ENCODE results near the gene ADGRG3. TPM values are rescaled to one million over a fixed set of nuclear protein-coding genes. Genes with fewer than 3 reads are reported as not detected.

ADGRG3 gene
- total and polyA plus RNA-seq, 2 of the 8 experiments (the other 6 are each of a cell fraction or from before 2014, with no cell fraction given) = 0.28 to 0.98 TPM

- TF ChIP-seq ATF2 (IDR thresholded peaks at IDR 0.05; ENCODE audit: low read length) (no peak), CTBP2 (IDR thresholded peaks at IDR 0.05; ENCODE audit: borderline replicate concordance, insufficient read depth, insufficient read length, low read length) (no peak), RXRA (IDR thresholded peaks at IDR 0.05; ENCODE audit: insufficient read depth, low read depth, low read length) (no peak), KDM4A (IDR thresholded peaks at IDR 0.05; ENCODE audit: low read depth, low read length, severe bottlenecking) (no peak), RBBP5 (IDR thresholded peaks at IDR 0.05; ENCODE audit: borderline replicate concordance, low read depth, low read length) (no peak), SUZ12 (IDR thresholded peaks at IDR 0.05; ENCODE audit: low read length) (no peak), HDAC6 (IDR thresholded peaks at IDR 0.05; ENCODE audit: low read depth, low read length) (no peak), SIX5 (IDR thresholded peaks at IDR 0.05; ENCODE audit: low read depth, low read length) (no peak), EGR1 (IDR thresholded peaks at IDR 0.05; ENCODE audit: borderline replicate concordance, low read depth, low read length) (no peak)
- TF ChIP-seq, protein P1, sequence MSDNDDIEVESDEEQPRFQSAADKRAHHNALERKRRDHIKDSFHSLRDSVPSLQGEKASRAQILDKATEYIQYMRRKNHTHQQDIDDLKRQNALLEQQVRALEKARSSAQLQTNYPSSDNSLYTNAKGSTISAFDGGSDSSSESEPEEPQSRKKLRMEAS (IDR thresholded peaks at IDR 0.05) = no peak
Observed at GRCh38 chr16:57661936-57662906, 5.9 kb upstream of the ADGRG3 start (continued).
